HG03520 (cell line): ENCODE data around the gene SUMF2.
"Not testable (repeated sequence)": the region's sequence is repeated elsewhere in the genome, so short reads cannot be mapped to it uniquely, and the experiment has no call there.

Experiments used
- ATAC-seq: cut with Tn5 transposase; IDR thresholded peaks from one replicate; pipeline ENCODE4 v1.9.1; 2021; ENCODE audit warnings: mild to moderate bottlenecking, moderate library complexity; ENCODE audit not compliant: unreplicated experiment

SUMF2 gene

DNA sequence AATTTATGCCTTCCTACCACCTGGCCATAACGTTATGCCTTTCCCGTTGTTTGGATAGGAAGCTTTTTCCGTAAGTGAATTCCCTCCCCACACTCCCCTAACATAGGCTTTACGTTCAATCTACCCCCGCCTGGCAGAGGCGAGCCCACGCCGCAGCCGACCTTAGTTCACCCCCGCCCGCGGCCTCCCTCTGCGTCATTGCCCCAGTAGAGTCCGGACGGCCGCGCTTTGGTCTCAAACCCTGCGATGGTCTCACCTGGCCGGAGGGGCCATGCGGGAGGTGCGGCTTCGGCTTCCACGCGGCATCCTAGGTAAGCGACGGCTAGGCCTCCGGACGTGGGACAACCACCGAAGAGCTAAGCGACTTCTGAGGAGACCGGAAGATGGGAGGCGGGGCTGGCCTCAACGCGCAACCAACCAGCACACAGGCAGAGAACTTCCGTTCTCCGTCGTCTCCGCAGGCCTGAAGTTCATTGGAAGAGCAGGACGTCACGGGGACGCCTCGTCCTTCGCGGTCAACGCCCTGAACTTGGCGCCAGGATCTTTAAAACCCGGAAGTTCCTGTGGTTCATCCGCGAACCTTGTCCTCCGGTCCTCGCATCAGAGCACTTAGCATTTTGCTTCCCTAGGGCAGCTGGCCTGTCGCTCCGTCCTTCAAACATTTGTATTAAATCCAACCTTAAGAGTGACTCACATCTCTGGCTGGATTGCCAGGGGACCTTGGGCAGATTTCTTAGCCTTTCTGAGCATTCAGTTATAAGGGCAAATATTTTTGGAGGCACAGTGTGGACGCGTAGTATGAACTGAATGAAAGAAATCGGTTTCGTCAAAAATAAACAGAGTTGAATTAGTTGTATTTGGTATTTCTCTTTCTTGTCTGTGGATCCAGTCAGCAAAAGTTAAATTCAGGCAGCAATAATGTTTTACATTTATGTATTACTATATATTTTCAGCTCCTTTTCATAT lies 42.3 kb downstream of the SUMF2 start, which contains the start of gene CHCHD2:
Gene CHCHD2, minus strand, starts transcription at position 369 of the 966 bp plus-strand sequence. Its CDS starts 63 bp downstream, at position 306.
- ATAC-seq = peak; percentile 99

DNA sequence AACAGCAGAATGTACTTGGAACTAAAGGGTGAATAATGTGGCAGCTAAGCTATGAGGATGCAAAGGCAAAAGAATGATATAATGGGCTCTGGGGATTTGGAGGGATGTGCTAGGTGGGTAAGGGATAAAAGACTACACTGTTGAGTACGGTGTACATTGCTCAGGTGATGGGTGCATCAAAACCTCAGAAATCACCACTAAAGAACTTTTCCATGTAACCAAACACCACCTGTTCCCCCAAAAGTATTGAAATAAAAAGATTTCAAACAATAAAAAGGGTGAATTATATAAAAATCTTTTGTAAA lies 43.8 kb downstream of the SUMF2 start:
- ATAC-seq = no peak

DNA sequence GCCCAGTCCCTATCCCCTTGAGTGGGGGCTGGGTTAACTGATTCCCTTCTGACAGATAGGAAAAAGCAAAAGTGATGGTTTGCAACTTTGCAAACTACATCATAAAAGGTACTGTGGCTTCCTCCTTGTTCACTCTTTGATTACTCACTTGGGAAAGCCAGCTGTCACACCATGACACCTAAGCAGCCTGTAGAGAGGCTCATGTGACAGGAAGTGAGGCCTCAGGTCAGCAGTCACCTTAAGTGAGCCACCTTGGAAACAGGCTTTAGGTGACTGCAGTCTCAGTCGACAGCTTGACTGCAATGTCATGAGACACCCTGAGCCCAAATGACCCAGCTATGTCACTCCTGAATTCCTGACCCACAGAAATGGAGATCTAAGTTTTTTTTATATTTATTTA lies 46.5 kb downstream of the SUMF2 start:
- no peak for ATAC-seq

DNA sequence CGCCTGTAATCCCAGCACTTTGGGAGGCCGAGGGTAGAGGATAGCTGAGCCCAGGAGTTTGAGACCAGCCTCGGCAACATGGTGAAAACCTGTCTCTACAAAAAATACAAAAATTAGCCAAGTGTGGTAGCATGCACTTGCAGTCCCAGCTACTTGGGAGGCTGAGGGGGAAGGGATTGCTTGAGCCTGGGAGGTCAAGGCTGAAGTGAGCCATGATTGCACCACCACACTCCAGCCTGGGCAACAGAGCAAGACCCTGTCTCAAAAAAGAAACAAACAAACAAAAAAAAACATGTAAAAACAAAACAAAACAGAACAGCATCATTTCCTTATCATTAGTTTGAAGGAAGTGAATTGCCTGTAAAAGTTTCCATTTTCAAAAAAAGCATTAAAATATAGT lies 48.2 kb downstream of the SUMF2 start:
- ATAC-seq = not testable (repeated sequence)

DNA sequence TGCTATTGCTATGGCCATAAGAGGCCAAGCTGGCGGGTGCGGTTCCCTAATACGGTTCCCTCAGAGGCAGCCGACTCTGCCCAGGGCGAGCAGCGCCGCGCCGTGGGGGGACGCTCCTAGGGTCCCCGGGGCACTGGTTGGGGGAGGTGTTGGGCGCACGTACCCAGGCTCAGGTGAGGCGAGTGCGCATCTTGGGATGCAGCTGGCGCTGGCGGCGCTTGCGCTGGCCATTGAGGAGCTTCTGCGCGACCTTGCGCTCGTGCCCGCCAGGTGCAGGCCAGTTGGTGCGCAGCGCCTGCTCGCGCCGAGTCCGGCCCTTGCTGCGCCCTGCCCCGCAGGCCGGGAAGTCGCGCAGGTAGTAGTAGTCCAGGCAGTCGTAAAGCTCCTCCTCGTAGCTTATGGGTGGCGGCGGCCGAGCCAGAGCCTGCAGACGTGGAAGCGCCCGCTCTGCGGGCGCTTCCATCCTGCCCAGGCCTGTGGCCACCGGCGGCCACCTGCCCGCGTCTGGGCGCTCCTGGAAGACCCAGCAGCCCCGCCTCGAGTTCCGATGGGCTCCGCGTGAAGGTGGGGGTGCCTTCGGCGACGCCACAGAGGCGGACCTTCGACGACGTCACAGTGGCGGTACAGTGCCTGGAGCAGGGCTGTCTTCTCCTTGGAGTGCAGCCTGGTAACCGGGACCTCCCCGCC lies 51.9 kb downstream of the SUMF2 start, which contains the start of gene NUPR2:
Gene NUPR2, minus strand, starts transcription at position 566 of the 687 bp plus-strand sequence. Its CDS starts 103 bp downstream, at position 463.
- no peak for ATAC-seq

DNA sequence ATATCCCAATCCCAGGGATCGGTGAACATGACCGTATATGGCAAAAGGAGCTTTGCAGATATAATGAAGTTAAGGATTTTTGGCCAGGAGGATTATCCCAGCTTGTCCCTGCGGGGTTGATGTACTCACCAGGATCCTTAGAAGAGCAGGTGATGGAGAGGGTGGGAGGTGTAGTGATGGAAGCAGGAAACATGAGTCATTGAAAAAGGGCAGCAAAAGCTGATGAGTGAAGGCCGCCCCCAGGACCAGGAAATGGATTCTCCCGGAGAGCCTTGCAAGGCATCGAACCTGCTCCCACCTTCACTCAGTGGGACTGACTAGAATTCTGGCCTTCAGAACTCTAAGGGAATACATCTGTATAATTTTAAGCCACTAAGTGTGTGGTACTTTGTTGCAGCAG lies 57.4 kb downstream of the SUMF2 start:
- no peak for ATAC-seq

DNA sequence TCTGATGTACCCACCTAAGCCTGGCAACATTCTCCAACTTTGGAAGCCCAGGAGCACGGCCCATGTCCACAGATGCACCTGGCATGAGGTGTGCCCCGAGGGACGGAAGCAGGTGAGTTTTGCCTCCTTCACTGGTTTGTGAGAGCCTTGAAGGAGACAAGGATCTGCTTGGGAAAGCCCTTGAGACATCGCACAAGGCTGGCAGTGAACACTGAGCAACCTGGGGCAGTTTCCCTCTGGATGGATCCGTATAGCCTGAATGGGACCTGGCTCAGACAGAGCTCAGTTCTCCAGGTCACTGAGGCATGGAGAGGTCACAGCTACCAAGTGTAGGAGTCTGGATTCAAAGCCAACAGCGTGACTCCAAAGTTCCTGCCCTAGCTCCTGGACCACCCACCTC lies 60.9 kb downstream of the SUMF2 start:
- no peak for ATAC-seq

DNA sequence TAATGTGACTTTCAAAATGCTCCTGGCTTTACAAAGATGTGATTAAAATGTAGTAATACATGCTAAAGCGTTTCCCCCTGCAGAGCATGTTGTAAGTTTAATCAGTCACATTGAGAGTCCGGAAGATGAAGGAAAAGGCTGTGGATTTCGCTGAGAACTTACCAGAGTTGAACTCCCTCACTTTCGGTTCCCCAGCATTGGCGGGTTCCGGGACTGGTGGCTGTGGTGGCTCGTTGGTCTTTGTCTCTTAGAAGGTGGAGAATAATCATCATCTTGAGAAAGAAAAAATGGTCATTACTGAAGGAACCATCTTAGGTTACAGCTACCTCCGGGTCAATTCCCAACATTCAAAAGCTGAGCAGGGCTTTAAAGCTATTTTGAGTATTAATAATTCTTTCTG lies 61.7 kb downstream of the SUMF2 start:
- no peak for ATAC-seq

DNA sequence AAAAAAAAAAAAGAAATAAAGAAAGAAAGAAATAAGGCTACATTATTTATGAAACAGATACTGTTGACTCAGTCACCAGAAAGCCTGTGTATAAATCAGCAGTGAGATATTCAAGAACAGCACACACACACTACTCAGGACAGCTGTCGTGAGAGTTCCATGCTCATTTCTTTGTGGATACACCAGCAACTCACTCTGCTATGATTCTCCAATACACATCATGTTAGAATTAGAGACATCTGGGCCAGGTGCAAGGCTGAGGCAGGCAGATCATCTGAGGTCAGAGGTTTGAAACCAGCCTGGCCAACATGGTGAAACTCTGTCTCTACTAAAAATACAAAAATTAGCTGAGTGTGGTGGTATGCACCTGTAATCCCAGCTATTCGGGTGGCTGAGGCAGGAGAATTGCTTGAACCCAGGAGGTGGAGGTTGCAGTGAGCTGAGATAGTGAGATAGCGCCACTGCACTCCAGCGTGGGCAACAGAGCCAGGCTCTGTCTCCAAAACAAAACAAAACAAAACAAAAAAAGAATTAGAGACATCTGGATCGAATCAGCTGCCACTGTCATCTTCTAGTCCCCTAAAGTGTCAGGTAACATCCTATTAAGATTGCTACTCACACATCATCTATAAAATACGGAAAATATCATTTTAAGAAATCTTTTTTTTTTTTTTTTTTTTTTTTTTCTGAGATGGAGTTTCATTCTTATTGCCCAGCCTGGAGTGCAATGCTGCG lies 63.3 kb downstream of the SUMF2 start:
- no peak for ATAC-seq
